Measurements from ENCODE around the gene EXOC3L1.

The EXOC3L1 gene

GRCh38 chr16:67216612-67217490, 26.9 kb upstream of the EXOC3L1 start (continued):
- TF ChIP-seq ZXDB (tag by site-specific recombination; IDR thresholded peaks at IDR 0.05), result no peak

- Histone ChIP-seq H3K9me3 (ENCODE audit: control insufficient read depth, insufficient read depth, low read depth, low read length) (no peaks in the 10 kb centered on the region), H3K27ac (ENCODE audit: extremely low read depth, low read depth, low read length) (no peak overlapping the region), H3K4me1 (ENCODE audit: control insufficient read depth, insufficient read depth, low read length) (no peaks in the 10 kb centered on the region), H3K36me3 (ENCODE audit: control insufficient read depth in 2 of 2, insufficient read depth in 1 of 2, low read length in 2 of 2) (peaks cover 0 to 7% of the 10 kb centered on the region in 2 experiments; a peak in 2 of 3 replicates), H3K4me3 (ENCODE audit: low read depth, low read length) (no peak overlapping the region)
- TF ChIP-seq SP2 (tag by site-specific recombination; IDR thresholded peaks at IDR 0.05) (peak; percentile 65), ZNF341 (tag by site-specific recombination; IDR thresholded peaks at IDR 0.05; ENCODE audit: low read depth) (no peak)
- ChIA-PET POLR2A (interaction anchor here (0.8 kb wide), 1 partner anchor 16 kb away, joined by 3 read pairs; no protein-coding TSS in a partner anchor), CTCF (no interaction called here)
Observed at GRCh38 chr16:67215706-67216105, 25.8 kb upstream of the EXOC3L1 start.

DNA sequence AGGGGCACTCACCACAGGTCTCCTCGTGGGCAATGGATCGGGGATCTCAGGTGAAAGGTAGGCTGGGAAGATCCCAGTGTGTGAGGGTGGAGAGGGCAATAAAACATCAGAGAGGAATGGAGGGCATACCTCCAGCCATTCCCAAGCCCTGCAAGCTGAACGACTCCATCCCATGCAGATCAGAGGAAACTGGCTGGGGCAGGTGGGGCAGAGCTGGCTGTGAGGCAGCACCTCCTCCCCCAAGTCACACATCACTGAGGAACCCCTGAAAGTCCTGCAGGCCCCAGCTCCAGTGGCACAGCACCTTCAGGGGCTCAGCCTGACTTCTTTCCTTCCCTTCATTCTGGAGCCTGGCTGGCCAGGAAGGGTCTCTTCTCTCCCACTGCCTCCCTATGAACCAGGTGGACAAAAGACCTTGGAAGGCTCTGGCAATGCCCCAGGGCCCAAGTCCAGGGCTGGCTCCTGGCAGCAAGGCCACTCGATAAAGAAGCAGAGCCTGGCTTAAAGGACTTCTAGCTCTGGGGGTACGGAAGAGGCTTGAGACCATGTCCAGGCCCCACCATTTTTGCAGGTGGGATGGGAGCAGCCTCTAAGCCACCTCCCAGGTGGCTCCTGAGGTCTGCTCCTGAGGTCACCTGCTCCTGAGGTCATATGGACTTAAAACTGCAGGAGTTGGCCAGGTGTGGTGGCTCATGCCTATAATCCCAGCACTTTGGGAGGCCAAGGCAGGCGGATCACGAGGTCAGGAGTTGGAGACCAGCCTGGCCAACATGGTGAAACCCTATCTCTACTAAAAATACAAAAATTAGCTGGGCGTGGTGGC, 23.5 kb upstream of the EXOC3L1 start:
- H3K36me3 ChIP-seq (ENCODE audit: control insufficient read depth in 2 of 2, insufficient read depth in 1 of 2, low read length in 2 of 2), result peaks cover 0 to 7% of the 10 kb centered on the region in 2 experiments; a peak in 2 of 3 replicates
- H3K4me3 ChIP-seq (ENCODE audit: low read depth, low read length), result no peak overlapping the region
- H3K27ac ChIP-seq (ENCODE audit: extremely low read depth, low read depth, low read length), result no peak overlapping the region
- H3K4me1 ChIP-seq (ENCODE audit: control insufficient read depth, insufficient read depth, low read length), result no peaks in the 10 kb centered on the region
- no peak for TF ChIP-seq ZNF341 (tag by site-specific recombination; IDR thresholded peaks at IDR 0.05; ENCODE audit: low read depth)
- TF ChIP-seq ZXDB (tag by site-specific recombination; IDR thresholded peaks at IDR 0.05), result no peak
- no peak for TF ChIP-seq KLF1 (tag by site-specific recombination; IDR thresholded peaks at IDR 0.05)
- ChIA-PET POLR2A (interaction anchor here (0.6 kb wide), 1 partner anchor 252 kb away, joined by 3 read pairs; the partner anchor contains the start of gene CES3), CTCF (no interaction called here)
- H3K9me3 ChIP-seq (ENCODE audit: control insufficient read depth, insufficient read depth, low read depth, low read length), result no peaks in the 10 kb centered on the region

GRCh38 chr16:67212766-67213165, 22.8 kb upstream of the EXOC3L1 start:
- H3K27ac ChIP-seq (ENCODE audit: extremely low read depth, low read depth, low read length), result no peak overlapping the region
- H3K36me3 ChIP-seq (ENCODE audit: control insufficient read depth in 2 of 2, insufficient read depth in 1 of 2, low read length in 2 of 2), result peaks cover 0 to 7% of the 10 kb centered on the region in 2 experiments; a peak in 2 of 3 replicates
- POLR2A ChIA-PET, result no interaction called here
- no peaks in the 10 kb centered on the region for H3K9me3 ChIP-seq (ENCODE audit: control insufficient read depth, insufficient read depth, low read depth, low read length)
- CTCF ChIA-PET, result interaction anchor here (0.6 to 1.1 kb wide), 3 partner anchors 19 to 253 kb away, joined by 3 to 4 read pairs (median 3); no protein-coding TSS in a partner anchor
- H3K4me1 ChIP-seq (ENCODE audit: control insufficient read depth, insufficient read depth, low read length), result no peaks in the 10 kb centered on the region
- no peak for TF ChIP-seq ZBTB8A (tag by site-specific recombination; IDR thresholded peaks at IDR 0.05)
- TF ChIP-seq ZBTB7A (tag by site-specific recombination; IDR thresholded peaks at IDR 0.05; ENCODE audit: low read depth), result no peak
- TF ChIP-seq ZNF426 (tag by site-specific recombination; IDR thresholded peaks at IDR 0.05), result no peak
- no peak for TF ChIP-seq ZNF148 (tag by site-specific recombination; IDR thresholded peaks at IDR 0.05; ENCODE audit: borderline replicate concordance)
- no peak for TF ChIP-seq YY1 (tag by site-specific recombination; IDR thresholded peaks at IDR 0.05)
- TF ChIP-seq ZNF792 (tag by site-specific recombination; IDR thresholded peaks at IDR 0.05), result no peak
- TF ChIP-seq ZNF169 (tag by site-specific recombination; IDR thresholded peaks at IDR 0.05), result no peak
- no peak for TF ChIP-seq HOXA7 (CRISPR knock-in tag; IDR thresholded peaks at IDR 0.05; ENCODE audit: borderline replicate concordance)
- H3K4me3 ChIP-seq (ENCODE audit: low read depth, low read length), result no peak overlapping the region

Data from HEK293 (cell line).